ENCODE data around the gene SRXN1.

Gene SRXN1

GRCh38 chr20:602111-602970 is 50.7 kb downstream of the SRXN1 start:
- DNase-seq, result no peak
- Histone ChIP-seq H3K36me3 (replicated peaks) (no peaks in the 10 kb centered on the region), H3K27me3 (replicated peaks) (no peaks in the 10 kb centered on the region), H3K27ac (no peak overlapping the region), H3K4me3 (ENCODE audit: low read depth, low read length) (no peak overlapping the region)
- no peak for TF ChIP-seq CTCF (IDR thresholded peaks at IDR 0.05; ENCODE audit: low read depth, low read length, missing control alignments)
- in situ Hi-C loops (cut with HindIII; ENCODE audit: low pct_ligation_motif_present, low sequenced_read_pairs), result no loop called here

GRCh38 chr20:600736-601135 is 52.3 kb downstream of the SRXN1 start:
- Histone ChIP-seq H3K27me3 (replicated peaks) (no peaks in the 10 kb centered on the region), H3K27ac (no peak overlapping the region), H3K36me3 (replicated peaks) (no peaks in the 10 kb centered on the region), H3K4me3 (ENCODE audit: low read depth, low read length) (no peak overlapping the region)
- in situ Hi-C loops (cut with HindIII; ENCODE audit: low pct_ligation_motif_present, low sequenced_read_pairs), result no loop called here
- no peak for TF ChIP-seq CTCF (IDR thresholded peaks at IDR 0.05; ENCODE audit: low read depth, low read length, missing control alignments)
- DNase-seq, result no peak

GRCh38 chr20:600141-600540 is 52.9 kb downstream of the SRXN1 start:
- in situ Hi-C loops (cut with HindIII; ENCODE audit: low pct_ligation_motif_present, low sequenced_read_pairs), result no loop called here
- H3K4me3 ChIP-seq (ENCODE audit: low read depth, low read length), result no peak overlapping the region
- H3K36me3 ChIP-seq (replicated peaks), result no peaks in the 10 kb centered on the region
- DNase-seq, result no peak
- no peak overlapping the region for H3K27ac ChIP-seq
- H3K27me3 ChIP-seq (replicated peaks), result no peaks in the 10 kb centered on the region
- no peak for TF ChIP-seq CTCF (IDR thresholded peaks at IDR 0.05; ENCODE audit: low read depth, low read length, missing control alignments)

- H3K36me3 ChIP-seq (replicated peaks), result no peaks in the 10 kb centered on the region
- no peak overlapping the region for H3K27ac ChIP-seq
- in situ Hi-C loops (cut with HindIII; ENCODE audit: low pct_ligation_motif_present, low sequenced_read_pairs), result no loop called here
- H3K4me3 ChIP-seq (ENCODE audit: low read depth, low read length), result no peak overlapping the region
- no peak for DNase-seq
- H3K27me3 ChIP-seq (replicated peaks), result no peaks in the 10 kb centered on the region
- no peak for TF ChIP-seq CTCF (IDR thresholded peaks at IDR 0.05; ENCODE audit: low read depth, low read length, missing control alignments)
Observed at GRCh38 chr20:598133-598850, 54.7 kb downstream of the SRXN1 start.

GRCh38 chr20:597560-597959 is 55.4 kb downstream of the SRXN1 start:
- H3K27me3 ChIP-seq (replicated peaks), result no peaks in the 10 kb centered on the region
- TF ChIP-seq CTCF (IDR thresholded peaks at IDR 0.05; ENCODE audit: low read depth, low read length, missing control alignments), result no peak
- no peak overlapping the region for H3K4me3 ChIP-seq (ENCODE audit: low read depth, low read length)
- no peak for DNase-seq
- H3K36me3 ChIP-seq (replicated peaks), result no peaks in the 10 kb centered on the region
- in situ Hi-C loops (cut with HindIII; ENCODE audit: low pct_ligation_motif_present, low sequenced_read_pairs), result no loop called here
- no peak overlapping the region for H3K27ac ChIP-seq

Data from brain microvascular endothelial cell (primary cell).